ENCODE results near the gene PRDM1. TPM values are rescaled to one million over a fixed set of nuclear protein-coding genes. Genes with fewer than 3 reads are reported as not detected.

Gene PRDM1
- total RNA-seq, 1 donor from 2014 or later: 19.6 TPM

DNA sequence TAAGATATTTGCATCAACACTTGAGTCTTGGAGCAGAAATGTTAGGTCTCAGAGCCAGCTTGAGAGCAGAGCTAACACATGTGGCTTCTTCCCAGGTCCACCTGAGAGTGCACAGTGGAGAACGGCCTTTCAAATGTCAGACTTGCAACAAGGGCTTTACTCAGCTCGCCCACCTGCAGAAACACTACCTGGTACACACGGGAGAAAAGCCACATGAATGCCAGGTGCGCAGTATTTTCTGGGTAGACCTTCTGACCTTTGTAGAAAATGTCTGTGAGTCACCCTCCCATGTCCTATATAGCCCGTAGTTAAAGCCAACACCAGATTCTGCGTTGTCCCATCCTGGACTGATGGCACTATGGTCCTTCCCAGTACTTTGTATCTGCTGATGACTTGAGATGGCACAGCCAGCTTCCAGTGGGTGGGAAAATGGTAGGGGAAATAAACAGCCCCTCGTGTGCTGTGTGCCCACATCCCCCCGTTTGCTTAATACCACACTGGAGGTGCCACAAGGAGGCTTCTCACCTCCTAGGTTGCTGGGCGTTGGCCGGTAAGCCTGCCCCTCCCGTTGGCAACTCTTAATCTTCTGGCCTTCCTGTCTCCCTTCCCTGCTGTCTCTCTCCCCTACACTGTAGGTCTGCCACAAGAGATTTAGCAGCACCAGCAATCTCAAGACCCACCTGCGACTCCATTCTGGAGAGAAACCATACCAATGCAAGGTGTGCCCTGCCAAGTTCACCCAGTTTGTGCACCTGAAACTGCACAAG is 20.3 kb downstream of the PRDM1 start:
- H3K36me3 Mint-ChIP-seq (ENCODE audit: low read depth, unreplicated experiment): peaks cover 43% of the 10 kb centered on the region
- H3K9me3 Mint-ChIP-seq (ENCODE audit: unreplicated experiment): no peaks in the 10 kb centered on the region
- peaks cover 32% of the 10 kb centered on the region for H3K4me1 Mint-ChIP-seq (ENCODE audit: unreplicated experiment)
- no peaks in the 10 kb centered on the region for H3K27me3 Mint-ChIP-seq (ENCODE audit: unreplicated experiment)
- DNase-seq (ENCODE audit: low spot score): no peak
- H3K4me3 Mint-ChIP-seq (ENCODE audit: unreplicated experiment): peak overlapping the region; percentile 60
- TF ChIP-seq, protein P1, sequence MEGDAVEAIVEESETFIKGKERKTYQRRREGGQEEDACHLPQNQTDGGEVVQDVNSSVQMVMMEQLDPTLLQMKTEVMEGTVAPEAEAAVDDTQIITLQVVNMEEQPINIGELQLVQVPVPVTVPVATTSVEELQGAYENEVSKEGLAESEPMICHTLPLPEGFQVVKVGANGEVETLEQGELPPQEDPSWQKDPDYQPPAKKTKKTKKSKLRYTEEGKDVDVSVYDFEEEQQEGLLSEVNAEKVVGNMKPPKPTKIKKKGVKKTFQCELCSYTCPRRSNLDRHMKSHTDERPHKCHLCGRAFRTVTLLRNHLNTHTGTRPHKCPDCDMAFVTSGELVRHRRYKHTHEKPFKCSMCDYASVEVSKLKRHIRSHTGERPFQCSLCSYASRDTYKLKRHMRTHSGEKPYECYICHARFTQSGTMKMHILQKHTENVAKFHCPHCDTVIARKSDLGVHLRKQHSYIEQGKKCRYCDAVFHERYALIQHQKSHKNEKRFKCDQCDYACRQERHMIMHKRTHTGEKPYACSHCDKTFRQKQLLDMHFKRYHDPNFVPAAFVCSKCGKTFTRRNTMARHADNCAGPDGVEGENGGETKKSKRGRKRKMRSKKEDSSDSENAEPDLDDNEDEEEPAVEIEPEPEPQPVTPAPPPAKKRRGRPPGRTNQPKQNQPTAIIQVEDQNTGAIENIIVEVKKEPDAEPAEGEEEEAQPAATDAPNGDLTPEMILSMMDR (IDR thresholded peaks at IDR 0.05; ENCODE audit: unreplicated experiment): no peak
- no peak overlapping the region for H3K27ac Mint-ChIP-seq (ENCODE audit: unreplicated experiment)

DNA sequence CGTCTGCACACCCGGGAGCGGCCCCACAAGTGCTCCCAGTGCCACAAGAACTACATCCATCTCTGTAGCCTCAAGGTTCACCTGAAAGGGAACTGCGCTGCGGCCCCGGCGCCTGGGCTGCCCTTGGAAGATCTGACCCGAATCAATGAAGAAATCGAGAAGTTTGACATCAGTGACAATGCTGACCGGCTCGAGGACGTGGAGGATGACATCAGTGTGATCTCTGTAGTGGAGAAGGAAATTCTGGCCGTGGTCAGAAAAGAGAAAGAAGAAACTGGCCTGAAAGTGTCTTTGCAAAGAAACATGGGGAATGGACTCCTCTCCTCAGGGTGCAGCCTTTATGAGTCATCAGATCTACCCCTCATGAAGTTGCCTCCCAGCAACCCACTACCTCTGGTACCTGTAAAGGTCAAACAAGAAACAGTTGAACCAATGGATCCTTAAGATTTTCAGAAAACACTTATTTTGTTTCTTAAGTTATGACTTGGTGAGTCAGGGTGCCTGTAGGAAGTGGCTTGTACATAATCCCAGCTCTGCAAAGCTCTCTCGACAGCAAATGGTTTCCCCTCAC is 21.0 kb downstream of the PRDM1 start:
- H3K27ac Mint-ChIP-seq (ENCODE audit: unreplicated experiment): no peak overlapping the region
- no peak for DNase-seq (ENCODE audit: low spot score)
- TF ChIP-seq, protein P1 (IDR thresholded peaks at IDR 0.05; ENCODE audit: unreplicated experiment): no peak
- no peaks in the 10 kb centered on the region for H3K9me3 Mint-ChIP-seq (ENCODE audit: unreplicated experiment)
- no peaks in the 10 kb centered on the region for H3K27me3 Mint-ChIP-seq (ENCODE audit: unreplicated experiment)
- H3K4me3 Mint-ChIP-seq (ENCODE audit: unreplicated experiment): peak overlapping the region; percentile 1
- peaks cover 40% of the 10 kb centered on the region for H3K36me3 Mint-ChIP-seq (ENCODE audit: low read depth, unreplicated experiment)
- peaks cover 32% of the 10 kb centered on the region for H3K4me1 Mint-ChIP-seq (ENCODE audit: unreplicated experiment)

DNA sequence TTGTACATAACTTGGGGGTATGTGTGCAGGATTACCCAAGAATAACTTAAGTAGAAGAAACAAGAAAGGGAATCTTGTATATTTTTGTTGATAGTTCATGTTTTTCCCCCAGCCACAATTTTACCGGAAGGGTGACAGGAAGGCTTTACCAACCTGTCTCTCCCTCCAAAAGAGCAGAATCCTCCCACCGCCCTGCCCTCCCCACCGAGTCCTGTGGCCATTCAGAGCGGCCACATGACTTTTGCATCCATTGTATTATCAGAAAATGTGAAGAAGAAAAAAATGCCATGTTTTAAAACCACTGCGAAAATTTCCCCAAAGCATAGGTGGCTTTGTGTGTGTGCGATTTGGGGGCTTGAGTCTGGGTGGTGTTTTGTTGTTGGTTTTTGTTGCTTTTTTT is 22.0 kb downstream of the PRDM1 start:
- Mint-ChIP-seq H3K27ac (ENCODE audit: unreplicated experiment) (no peak overlapping the region), H3K27me3 (ENCODE audit: unreplicated experiment) (no peaks in the 10 kb centered on the region), H3K4me1 (ENCODE audit: unreplicated experiment) (peaks cover 29% of the 10 kb centered on the region), H3K4me3 (ENCODE audit: unreplicated experiment) (no peak overlapping the region), H3K36me3 (ENCODE audit: low read depth, unreplicated experiment) (peaks cover 34% of the 10 kb centered on the region), H3K9me3 (ENCODE audit: unreplicated experiment) (no peaks in the 10 kb centered on the region)
- TF ChIP-seq, protein P1 (IDR thresholded peaks at IDR 0.05; ENCODE audit: unreplicated experiment): no peak
- no peak for DNase-seq (ENCODE audit: low spot score)

DNA sequence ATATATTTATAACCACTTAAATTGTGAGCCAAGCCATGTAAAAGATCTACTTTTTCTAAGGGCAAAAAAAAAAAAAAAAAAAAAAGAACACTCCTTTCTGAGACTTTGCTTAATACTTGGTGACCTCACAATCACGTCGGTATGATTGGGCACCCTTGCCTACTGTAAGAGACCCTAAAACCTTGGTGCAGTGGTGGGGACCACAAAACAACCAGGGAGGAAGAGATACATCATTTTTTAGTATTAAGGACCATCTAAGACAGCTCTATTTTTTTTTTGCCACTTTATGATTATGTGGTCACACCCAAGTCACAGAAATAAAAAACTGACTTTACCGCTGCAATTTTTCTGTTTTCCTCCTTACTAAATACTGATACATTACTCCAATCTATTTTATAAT is 22.9 kb downstream of the PRDM1 start:
- peaks cover 27% of the 10 kb centered on the region for H3K36me3 Mint-ChIP-seq (ENCODE audit: low read depth, unreplicated experiment)

More for the DNA sequence above, 22.9 kb downstream of the PRDM1 start:
- no peak for DNase-seq (ENCODE audit: low spot score)
- TF ChIP-seq, protein P1 (IDR thresholded peaks at IDR 0.05; ENCODE audit: unreplicated experiment): no peak
- Mint-ChIP-seq H3K4me3 (ENCODE audit: unreplicated experiment) (no peak overlapping the region), H3K4me1 (ENCODE audit: unreplicated experiment) (peaks cover 28% of the 10 kb centered on the region), H3K27ac (ENCODE audit: unreplicated experiment) (no peak overlapping the region), H3K9me3 (ENCODE audit: unreplicated experiment) (no peaks in the 10 kb centered on the region), H3K27me3 (ENCODE audit: unreplicated experiment) (no peaks in the 10 kb centered on the region)
